Measurements from ENCODE around the gene NR6A1.

- TF ChIP-seq TAF1 (IDR thresholded peaks at IDR 0.05; ENCODE audit: borderline replicate concordance, low read depth, low read length) (no peak), POLR2A (IDR thresholded peaks at IDR 0.05; ENCODE audit: low read depth, low read length) (no peak)
Measured at GRCh38 chr9:124486778-124487259, 284.3 kb downstream of the NR6A1 start.

Measured in GM12892 (cell line).